Mucosa of descending colon (tissue), 3 donors: ENCODE measurements around the gene ZNF280D. TPM values are rescaled to one million over a fixed set of nuclear protein-coding genes. Genes with fewer than 3 reads are reported as not detected.

Experiments
- ATAC-seq: fragments of 200-7000 bp; cut with Tn5 transposase; one replicate; pipeline ENCODE4 v1.9.1; 2020; ENCODE audit warnings: mild to moderate bottlenecking, moderate library complexity
- DNase-seq, 3 donors: peaks; one replicate each; pipeline ENCODE4 v3.0.0-alpha.2; 2020
- H3K36me3 ChIP-seq: fragments of 200-600 bp; one replicate; pipeline ENCODE4 v1.8.0; 2021; ENCODE audit warnings: low read depth, mild to moderate bottlenecking
- H3K4me1 ChIP-seq: fragments of 200-600 bp; one replicate; pipeline ENCODE4 v1.8.0; 2021; ENCODE audit warnings: low read depth, mild to moderate bottlenecking
- H3K4me3 ChIP-seq: fragments of 200-600 bp; one replicate; pipeline ENCODE4 v1.8.0; 2021; ENCODE audit warnings: mild to moderate bottlenecking
- H3K9me3 ChIP-seq: fragments of 200-600 bp; one replicate; pipeline ENCODE4 v1.8.0; 2021; ENCODE audit warnings: mild to moderate bottlenecking
- intact Hi-C, 2 donors: fragments of 100-400 bp; cut with DNase I in 1 of 2; cut with micrococcal nuclease in 1 of 2; formaldehyde crosslinking; loops; one replicate each; pipeline versions ENCODE4 v1.11.0 to v1.11.1; 2022; cut with DNase I, micrococcal nuclease
- total RNA-seq, 3 donors: library from RNA; stranded (reverse); fragmentation: NEBNext Ultra II Directional in 2 of 3; extraction: Animal tissue kit (Norgen Biotek cat#: 25700) in 2 of 3; gene quantifications; one replicate each; pipeline versions ENCODE4 v1.2.1 to v1.2.4, GENCODE V29; 2021 to 2023
- TF ChIP-seq, protein P1 (sequence below): fragments of 200-600 bp; IDR thresholded peaks from one replicate; pipeline ENCODE4 v1.8.0; 2022; ENCODE audit warnings: antibody characterized with exemption, mild to moderate bottlenecking
- donor health status: DM: no; HTN: no; CAD: no; lungs with moderate emphysema.
- donor health status: DM: no; HTN: no; CAD: no.
- donor health status: DM: no; HTN: yes; CAD: no.

ZNF280D gene
- total RNA-seq, 3 donors from 2014 or later = 29.6 to 51.0 (median 39.8) TPM

DNA sequence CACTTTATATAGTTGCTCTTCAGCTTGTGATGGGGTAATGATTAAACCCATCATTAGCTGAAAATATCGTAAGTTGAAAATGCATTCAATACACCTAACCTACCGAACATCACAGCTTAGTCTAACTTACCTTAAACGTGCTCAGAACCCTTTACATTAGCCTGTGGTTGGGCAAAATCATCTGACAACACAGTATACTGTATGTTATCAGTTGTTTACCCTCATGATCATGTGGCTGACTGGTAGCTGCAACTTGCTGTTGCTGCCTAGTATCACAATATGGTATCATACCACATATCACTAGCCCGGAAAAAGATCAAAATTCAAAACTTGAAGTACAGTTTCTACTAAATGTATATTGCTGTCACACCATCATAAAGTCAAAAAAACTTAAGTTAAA is 9.5 kb downstream of the ZNF280D start:
- TF ChIP-seq, protein P1, sequence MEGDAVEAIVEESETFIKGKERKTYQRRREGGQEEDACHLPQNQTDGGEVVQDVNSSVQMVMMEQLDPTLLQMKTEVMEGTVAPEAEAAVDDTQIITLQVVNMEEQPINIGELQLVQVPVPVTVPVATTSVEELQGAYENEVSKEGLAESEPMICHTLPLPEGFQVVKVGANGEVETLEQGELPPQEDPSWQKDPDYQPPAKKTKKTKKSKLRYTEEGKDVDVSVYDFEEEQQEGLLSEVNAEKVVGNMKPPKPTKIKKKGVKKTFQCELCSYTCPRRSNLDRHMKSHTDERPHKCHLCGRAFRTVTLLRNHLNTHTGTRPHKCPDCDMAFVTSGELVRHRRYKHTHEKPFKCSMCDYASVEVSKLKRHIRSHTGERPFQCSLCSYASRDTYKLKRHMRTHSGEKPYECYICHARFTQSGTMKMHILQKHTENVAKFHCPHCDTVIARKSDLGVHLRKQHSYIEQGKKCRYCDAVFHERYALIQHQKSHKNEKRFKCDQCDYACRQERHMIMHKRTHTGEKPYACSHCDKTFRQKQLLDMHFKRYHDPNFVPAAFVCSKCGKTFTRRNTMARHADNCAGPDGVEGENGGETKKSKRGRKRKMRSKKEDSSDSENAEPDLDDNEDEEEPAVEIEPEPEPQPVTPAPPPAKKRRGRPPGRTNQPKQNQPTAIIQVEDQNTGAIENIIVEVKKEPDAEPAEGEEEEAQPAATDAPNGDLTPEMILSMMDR = no peak
- intact Hi-C loops = no loop called here
- Histone ChIP-seq H3K9me3 (no peaks in the 10 kb centered on the region), H3K4me3 (no peak overlapping the region), H3K36me3 (no peaks in the 10 kb centered on the region), H3K4me1 (peaks cover 5% of the 10 kb centered on the region)
- DNase-seq = no peak
- ATAC-seq = no peak

DNA sequence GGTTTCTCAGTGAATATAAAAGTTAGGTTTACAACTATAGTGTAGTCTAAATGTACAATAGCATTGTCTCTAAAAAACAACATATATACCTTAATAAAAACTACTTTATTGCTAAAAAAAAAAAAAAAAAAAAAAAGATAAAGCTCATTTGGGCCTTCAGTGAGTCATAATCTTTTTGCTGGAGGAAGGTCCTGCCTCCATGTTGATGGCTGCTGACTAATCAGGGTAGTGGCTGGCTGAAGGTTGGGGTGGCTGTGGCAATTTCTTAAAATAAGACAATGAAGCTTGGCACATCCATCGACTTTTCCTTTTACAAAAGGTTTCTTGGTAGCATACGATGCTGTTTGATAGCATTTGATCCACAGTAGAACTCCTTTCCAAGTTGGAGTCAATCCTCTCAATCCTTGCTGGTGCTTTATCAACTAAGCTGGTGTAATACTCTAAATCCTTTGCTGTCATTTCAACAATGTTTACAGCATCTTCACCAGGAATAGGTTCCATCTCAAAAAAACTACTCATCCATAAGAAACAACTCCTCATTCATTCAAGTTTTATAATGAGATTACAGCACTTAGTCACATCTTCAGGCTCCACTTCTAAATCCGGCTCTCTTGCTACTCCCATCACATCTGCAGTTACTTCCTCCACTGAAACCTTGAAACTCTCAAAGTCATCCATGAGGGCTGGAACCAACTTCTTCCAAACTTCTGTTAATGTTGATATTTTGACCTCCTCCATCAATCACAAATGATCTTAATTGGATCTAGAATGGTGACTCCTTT is 13.3 kb downstream of the ZNF280D start:
- H3K9me3 ChIP-seq = no peaks in the 10 kb centered on the region
- peaks cover 5% of the 10 kb centered on the region for H3K4me1 ChIP-seq
- intact Hi-C loops = no loop called here
- DNase-seq = no peak
- H3K36me3 ChIP-seq = no peaks in the 10 kb centered on the region
- TF ChIP-seq, protein P1 = no peak
- ATAC-seq = no peak
- no peak overlapping the region for H3K4me3 ChIP-seq

DNA sequence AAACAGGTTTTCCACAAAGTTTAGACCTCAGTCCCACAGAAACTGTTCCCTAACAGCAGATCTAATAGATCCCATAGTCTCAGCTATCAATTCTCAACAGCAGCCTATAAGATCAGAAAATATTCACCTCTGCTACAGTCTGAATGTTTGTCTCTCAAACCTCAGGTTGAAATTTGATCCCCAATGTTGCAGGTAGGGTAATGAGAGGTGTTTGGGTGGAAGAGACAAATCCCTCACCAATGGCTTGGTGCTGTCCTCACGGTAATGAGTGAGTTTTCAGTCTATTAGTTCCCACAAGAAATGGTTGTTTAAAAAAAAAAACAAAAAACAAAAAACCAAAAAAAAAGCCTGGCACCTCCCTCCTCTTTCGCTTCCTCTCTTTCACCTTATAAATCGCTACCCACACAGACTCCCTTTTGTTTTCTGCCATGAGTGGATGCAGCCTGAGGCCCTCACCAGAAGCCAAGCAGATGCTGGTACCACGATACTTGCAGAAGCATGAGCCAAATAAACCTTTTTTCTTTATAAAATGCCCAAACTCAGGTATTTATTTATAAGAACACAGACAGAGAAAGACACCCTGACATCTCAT is 14.2 kb downstream of the ZNF280D start:
- no peak for ATAC-seq
- intact Hi-C loops = no loop called here

DNA sequence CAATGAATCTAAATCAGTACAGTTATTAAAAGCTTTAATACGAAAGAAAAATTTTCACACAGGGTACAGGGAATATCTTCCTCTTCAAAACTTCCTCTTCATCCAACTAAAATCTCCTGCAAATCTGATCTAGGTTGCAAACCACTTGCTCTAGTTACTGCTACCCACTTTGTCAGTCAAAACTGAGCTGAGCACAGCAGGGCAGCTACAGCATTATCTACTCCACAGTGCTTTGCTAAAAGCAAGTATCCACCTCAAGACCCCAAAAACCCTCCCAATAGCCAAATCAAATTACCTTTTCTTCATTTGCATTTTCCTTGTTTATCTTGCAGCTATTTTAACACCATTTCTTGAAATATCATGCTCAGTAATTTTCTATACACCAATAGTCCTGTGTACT is 14.7 kb downstream of the ZNF280D start:
- Histone ChIP-seq H3K9me3 (no peaks in the 10 kb centered on the region), H3K36me3 (no peaks in the 10 kb centered on the region), H3K4me1 (peaks cover 5% of the 10 kb centered on the region), H3K4me3 (no peak overlapping the region)
- TF ChIP-seq, protein P1 = no peak
- DNase-seq (no peak), ATAC-seq (no peak)
- intact Hi-C loops = no loop called here

More for the DNA sequence above, 14.2 kb downstream of the ZNF280D start:
- TF ChIP-seq, protein P1 = no peak
- Histone ChIP-seq H3K36me3 (no peaks in the 10 kb centered on the region), H3K9me3 (no peaks in the 10 kb centered on the region), H3K4me3 (no peak overlapping the region), H3K4me1 (peaks cover 5% of the 10 kb centered on the region)
- no peak for DNase-seq

DNA sequence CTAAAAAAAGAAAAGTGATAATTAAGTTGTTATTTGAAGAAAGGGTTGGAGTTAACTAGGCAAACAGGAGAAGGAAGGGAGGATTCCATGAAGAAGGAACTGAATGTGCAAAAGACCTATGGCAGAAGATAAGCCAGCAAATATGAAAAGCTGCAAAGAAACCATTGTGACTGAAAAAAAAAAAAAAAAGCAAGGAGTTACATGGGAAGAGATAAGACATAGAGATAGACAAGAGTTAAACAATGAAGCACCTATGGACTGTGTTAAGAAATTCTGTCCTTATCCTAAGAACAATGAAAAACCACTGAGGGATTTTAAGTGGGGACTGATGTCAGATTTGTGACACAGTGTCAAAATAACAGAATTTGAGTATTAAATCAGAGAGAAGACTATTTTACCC is 17.0 kb downstream of the ZNF280D start:
- H3K36me3 ChIP-seq = no peaks in the 10 kb centered on the region
- peaks cover 5% of the 10 kb centered on the region for H3K4me1 ChIP-seq
- intact Hi-C loops = no loop called here
- ATAC-seq (no peak), DNase-seq (no peak)
- TF ChIP-seq, protein P1 = no peak
- H3K4me3 ChIP-seq = no peak overlapping the region
- no peaks in the 10 kb centered on the region for H3K9me3 ChIP-seq
